NOMO-1 treated with DMSO at 0.1 percent for 48 hours (cell line): Measurements from ENCODE around the gene UPP1.

Source experiments
- DNase-seq: peaks from one replicate; lab custom pipeline; 2025; ENCODE audit not compliant: unreplicated experiment; lab: John Stamatoyannopoulos, UW

The UPP1 gene

GRCh38 chr7:48085433-48085791, 3.7 kb upstream of the UPP1 start:
- peak; percentile 65 for DNase-seq

- no peak for DNase-seq
Observed at GRCh38 chr7:48085942-48086341, 3.1 kb upstream of the UPP1 start.

- DNase-seq: peak; percentile 52
Observed at GRCh38 chr7:48087349-48087748, 1.7 kb upstream of the UPP1 start.

GRCh38 chr7:48088559-48089045, 463 bp upstream of the UPP1 start:
- DNase-seq: peak; percentile 93

GRCh38 chr7:48090095-48090805, 1.2 kb downstream of the UPP1 start:
- DNase-seq: no peak

GRCh38 chr7:48091506-48092433, 2.7 kb downstream of the UPP1 start:
- DNase-seq: no peak

- DNase-seq: no peak
Observed at GRCh38 chr7:48094861-48095293, 5.8 kb downstream of the UPP1 start.

GRCh38 chr7:48096273-48096672, 7.2 kb downstream of the UPP1 start:
- DNase-seq: peak; percentile 20

- DNase-seq: peak; percentile 63
Observed at GRCh38 chr7:48097521-48098231, 8.6 kb downstream of the UPP1 start.

GRCh38 chr7:48098846-48099245, 9.8 kb downstream of the UPP1 start:
- DNase-seq: no peak

- no peak for DNase-seq
Observed at GRCh38 chr7:48099781-48100180, 10.7 kb downstream of the UPP1 start.

GRCh38 chr7:48101352-48101751, 12.3 kb downstream of the UPP1 start:
- no peak for DNase-seq

GRCh38 chr7:48101968-48102367, 12.9 kb downstream of the UPP1 start:
- DNase-seq: no peak

- no peak for DNase-seq
Observed at GRCh38 chr7:48102530-48102929, 13.5 kb downstream of the UPP1 start.

GRCh38 chr7:48105045-48105444, 16.0 kb downstream of the UPP1 start:
- no peak for DNase-seq

- no peak for DNase-seq
Observed at GRCh38 chr7:48106906-48107659, 18.0 kb downstream of the UPP1 start.

- DNase-seq: no peak
Observed at GRCh38 chr7:48107926-48108472, 18.9 kb downstream of the UPP1 start.

- DNase-seq: no peak
Observed at GRCh38 chr7:48108959-48109847, 20.1 kb downstream of the UPP1 start.
